HCT116 (cell line): ENCODE results near the gene PGS1. TPM values are rescaled to one million over a fixed set of nuclear protein-coding genes. Genes with fewer than 3 reads are reported as not detected.

Experiments
- ATAC-seq: fragments of 200-7000 bp; cut with Tn5 transposase; 2 replicates; pipeline ENCODE4 v1.9.1; 2020; ENCODE audit warnings: mild to moderate bottlenecking, moderate library complexity
- BruUV-seq: library from RNA; stranded (reverse); fragments of 400-500 nt; replicated peaks from 2 replicates; lab custom pipeline; 2021; lab: Mats Ljungman, UMichigan
- CTCF ChIA-PET: fragments of 300-600 bp; sonication (Branson Sonifier 250); formaldehyde crosslinking; loops from one replicate; lab custom pipeline; 2021; ENCODE audit warnings: antibody characterized with exemption; lab: Charles Lee
- POLR2A ChIA-PET: fragments of 300-600, 350-600 bp; sonication (Branson Sonifier 250); formaldehyde crosslinking; loops from one replicate; lab custom pipeline; 2021; ENCODE audit warnings: antibody characterized with exemption; lab: Charles Lee
- RAD21 ChIA-PET, 2 experiments: fragments of 300-600 bp; sonication (Branson Sonifier 250); formaldehyde crosslinking; loops; one replicate each; lab custom pipeline; 2023; ENCODE audit warnings: low total read pairs in 2 of 2; ENCODE audit not compliant: uncharacterized antibody in 2 of 2, unreplicated experiment in 2 of 2, low non-redundant PET in 1 of 2; lab: Charles Lee
- DNase-seq: peaks from one replicate; pipeline ENCODE4 v3.0.0-alpha.2; 2010; ENCODE audit warnings: low read depth, low spot score
- H2AFZ ChIP-seq: fragments of 200-600 bp; shearing (Covaris generic), sonication (generic); 2 replicates; pipeline ENCODE4 v1.6.1; 2017; ENCODE audit warnings: low read depth, mixed run types, mixed read lengths, antibody characterized with exemption, low read length; ENCODE audit not compliant: poor library complexity, severe bottlenecking
- H3K27ac ChIP-seq: 2 replicates; pipeline ENCODE4 v1.5.1; 2012; ENCODE audit warnings: low read depth, low read length
- H3K27me3 ChIP-seq: fragments of 200-600 bp; sonication (generic); 2 replicates; pipeline ENCODE4 v1.6.1; 2016; ENCODE audit warnings: mixed run types, low read length, mixed read lengths; ENCODE audit not compliant: insufficient read depth
- H3K36me3 ChIP-seq, 2 experiments: fragments of 200-500 bp in 1 of 2; fragments of 200-600 bp in 1 of 2; sonication (Bioruptor generic) in 1 of 2; sonication (generic) in 1 of 2; 2 replicates each; pipeline versions ENCODE4 v1.5.1 to v1.6.1; 2014 to 2016; ENCODE audit warnings: low read length in 2 of 2, inconsistent platforms in 1 of 2, mixed read lengths in 1 of 2, mixed run types in 1 of 2; ENCODE audit not compliant: insufficient read depth in 2 of 2, control insufficient read depth in 1 of 2
- H3K4me1 ChIP-seq, 2 experiments: fragments of 200-600 bp in 1 of 2; sonication (generic) in 1 of 2; 2 replicates each; pipeline versions ENCODE4 v1.5.1 to v1.6.1; 2012 to 2017; ENCODE audit warnings: low read length in 2 of 2, inconsistent platforms in 1 of 2, mild to moderate bottlenecking in 1 of 2, mixed read lengths in 1 of 2, mixed run types in 1 of 2, moderate library complexity in 1 of 2; ENCODE audit not compliant: insufficient read depth in 2 of 2, control insufficient read depth in 1 of 2
- H3K4me2 ChIP-seq: fragments of 200-600 bp; sonication (generic); 2 replicates; pipeline ENCODE4 v1.6.1; 2017; ENCODE audit warnings: mixed run types, low read length, mixed read lengths
- H3K4me3 ChIP-seq, 2 experiments: fragments of 200-600 bp in 1 of 2; sonication (generic) in 1 of 2; replicated peaks in 1 of 2; 2 replicates each; pipeline ENCODE4 v1.5.1; 2011 to 2016; ENCODE audit warnings: low read length in 2 of 2, control low read depth in 1 of 2, low read depth in 1 of 2, mild to moderate bottlenecking in 1 of 2, mixed read lengths in 1 of 2, mixed run types in 1 of 2
- H3K79me2 ChIP-seq: fragments of 200-600 bp; sonication (generic); 2 replicates; pipeline ENCODE4 v1.6.1; 2017; ENCODE audit warnings: mild to moderate bottlenecking, mixed run types, low read length, moderate library complexity, mixed read lengths; ENCODE audit not compliant: insufficient read depth
- H3K9ac ChIP-seq: fragments of 200-600 bp; sonication (generic); 2 replicates; pipeline ENCODE4 v1.6.1; 2016; ENCODE audit warnings: low read length, mixed read lengths
- H3K9me2 ChIP-seq: fragments of 200-600 bp; sonication (generic), shearing (Covaris generic); 2 replicates; pipeline ENCODE4 v1.6.1; 2017; ENCODE audit warnings: mixed run types, mild to moderate bottlenecking, moderate library complexity; ENCODE audit not compliant: insufficient read depth
- H3K9me3 ChIP-seq, 2 experiments: fragments of 200-500 bp in 1 of 2; fragments of 200-600 bp in 1 of 2; sonication (Bioruptor generic) in 1 of 2; sonication (generic) in 1 of 2; 2 replicates each; pipeline ENCODE4 v1.6.1; 2014 to 2017; ENCODE audit warnings: low read length in 2 of 2, mixed read lengths in 2 of 2, inconsistent platforms in 1 of 2, low read depth in 1 of 2, mild to moderate bottlenecking in 1 of 2, mixed run types in 1 of 2, moderate library complexity in 1 of 2; ENCODE audit not compliant: control insufficient read depth in 1 of 2, insufficient read depth in 1 of 2
- H4K20me1 ChIP-seq: fragments of 200-600 bp; sonication (generic), shearing (Covaris generic); 2 replicates; pipeline ENCODE4 v1.6.1; 2017; ENCODE audit warnings: mixed run types, mild to moderate bottlenecking, moderate library complexity; ENCODE audit not compliant: insufficient read depth
- ATF3 ChIP-seq: IDR thresholded peaks from 2 replicates; pipeline ENCODE4 v1.6.1; 2012
- CBX3 ChIP-seq: IDR thresholded peaks from 2 replicates; pipeline ENCODE4 v1.6.1; 2012; ENCODE audit warnings: low read depth
- EZH2 ChIP-seq: fragments of 200-600 bp; sonication (generic); IDR thresholded peaks from 2 replicates; pipeline ENCODE4 v1.6.1; 2017; ENCODE audit warnings: antibody characterized with exemption, mixed run types
- EZH2phosphoT487 ChIP-seq: fragments of 200-600 bp; IDR thresholded peaks from 2 replicates; pipeline ENCODE4 v1.6.1; 2018; ENCODE audit warnings: antibody characterized with exemption, borderline replicate concordance
- JUND ChIP-seq: IDR thresholded peaks from 2 replicates; pipeline ENCODE4 v1.6.1; 2012
- MAX ChIP-seq: IDR thresholded peaks from 2 replicates; pipeline ENCODE4 v1.6.1; 2012
- REST ChIP-seq: IDR thresholded peaks from 2 replicates; pipeline ENCODE4 v1.6.1; 2012; ENCODE audit warnings: low read depth
- SIN3A ChIP-seq: IDR thresholded peaks from 2 replicates; pipeline ENCODE4 v1.6.1; 2012; ENCODE audit warnings: low read depth
- SRF ChIP-seq: IDR thresholded peaks from 2 replicates; pipeline ENCODE4 v1.6.1; 2012; ENCODE audit warnings: low read depth
- TCF7L2 ChIP-seq: IDR thresholded peaks from 2 replicates; pipeline ENCODE4 v1.7.0; 2011; ENCODE audit warnings: borderline replicate concordance, inconsistent platforms; ENCODE audit not compliant: insufficient read depth, insufficient read length; ENCODE audit errors: extremely low read depth
- ZNF274 ChIP-seq: fragments of 200-500 bp; sonication (Bioruptor generic); IDR thresholded peaks from 2 replicates; pipeline ENCODE4 v1.6.1; 2014; ENCODE audit warnings: mild to moderate bottlenecking, low read depth, low read length, inconsistent platforms
- intact Hi-C: fragments of 100-400 bp; cut with micrococcal nuclease; formaldehyde crosslinking; loops from 2 replicates; pipeline ENCODE4 v1.10.0; 2022
- total RNA-seq: library from RNA; stranded (reverse); gene quantifications from one replicate; pipeline ENCODE4 v1.2.1, GENCODE V29; 2021; ENCODE audit not compliant: unreplicated experiment

Gene PGS1
- total RNA-seq, 1 experiment from 2014 or later: 44.4 TPM

- TF ChIP-seq ATF3 (no peak), CBX3 (0 out of 2 replicates have a peak, but pooled peaks have one; percentile 15), MAX (peak; percentile 93), EZH2 (no peak)
Observed at GRCh38 chr17:78343543-78344201, 34.8 kb upstream of the PGS1 start (continued).

GRCh38 chr17:78344666-78345065, 33.8 kb upstream of the PGS1 start:
- ChIA-PET RAD21 (interaction anchor here in 1 of 2 experiments (1.8 kb wide), 1 partner anchor 16 kb away, joined by 8 read pairs; no protein-coding TSS in a partner anchor), CTCF (interaction anchor here (1.4 to 2.4 kb wide), 4 partner anchors 16 to 31 kb away, joined by 4 to 13 read pairs (median 8); partner anchors contain the start of gene SOCS3), POLR2A (interaction anchor here (0.6 to 1.3 kb wide), 3 partner anchors 9 to 202 kb away, joined by 3 to 4 read pairs (median 3); no protein-coding TSS in a partner anchor)
- Histone ChIP-seq H3K27me3 (no peaks in the 10 kb centered on the region), H2AFZ (no peak overlapping the region), H3K9ac (0 out of 2 replicates have a peak overlapping the region, but pooled peaks have one; percentile 5), H3K9me2 (no peaks in the 10 kb centered on the region), H3K27ac (peak overlapping the region; percentile 98; the same call in 1 of the 2 replicates), H3K9me3 (no peaks in the 10 kb centered on the region), H3K4me3 (no peak overlapping the region), H3K36me3 (no peaks in the 10 kb centered on the region), H3K4me2 (peak overlapping the region; percentile 94), H3K79me2 (no peaks in the 10 kb centered on the region), H4K20me1 (no peaks in the 10 kb centered on the region), H3K4me1 (peaks cover 40 to 79% of the 10 kb centered on the region in 2 experiments)
- no peak for TF ChIP-seq MAX
- no peak for TF ChIP-seq EZH2phosphoT487
- no peak for TF ChIP-seq JUND
- no peak for TF ChIP-seq SRF
- no peak for TF ChIP-seq TCF7L2
- no peak for TF ChIP-seq REST
- no peak for TF ChIP-seq ZNF274
- TF ChIP-seq SIN3A: no peak
- intact Hi-C loops: no loop called here
- ATAC-seq (no peak), DNase-seq (no peak)
- no TSS peak for BruUV-seq
